GM23338 (cell line): ENCODE data around the gene PYGB.

Source experiments
- CTCF ChIP-seq, 2 experiments: fragments of 200-600 bp in 1 of 2; sonication (generic) in 1 of 2; conservative IDR thresholded peaks; 2 replicates each; pipeline versions ENCODE4 v1.5.1 to v1.6.1; 2016 to 2017; ENCODE audit warnings: antibody characterized with exemption in 2 of 2, low read depth in 2 of 2, mild to moderate bottlenecking in 2 of 2, moderate library complexity in 1 of 2
- EZH2phosphoT487 ChIP-seq: fragments of 200-600 bp; sonication (generic); IDR thresholded peaks from one replicate; pipeline ENCODE4 v1.8.1; 2018; ENCODE audit warnings: antibody characterized with exemption; ENCODE audit not compliant: unreplicated experiment

- no peak for TF ChIP-seq CTCF (conservative IDR thresholded peaks at IDR 0.05; ENCODE audit: low read depth in 2 of 2)
- no peak for TF ChIP-seq EZH2phosphoT487
Measured at GRCh38 chr20:25230166-25230831, 17.6 kb upstream of the PYGB start.
